Measurements from ENCODE around the gene LAPTM4A.
"Not testable (repeated sequence)": the region's sequence is repeated elsewhere in the genome, so short reads cannot be mapped to it uniquely, and the experiment has no call there.

LAPTM4A gene

DNA sequence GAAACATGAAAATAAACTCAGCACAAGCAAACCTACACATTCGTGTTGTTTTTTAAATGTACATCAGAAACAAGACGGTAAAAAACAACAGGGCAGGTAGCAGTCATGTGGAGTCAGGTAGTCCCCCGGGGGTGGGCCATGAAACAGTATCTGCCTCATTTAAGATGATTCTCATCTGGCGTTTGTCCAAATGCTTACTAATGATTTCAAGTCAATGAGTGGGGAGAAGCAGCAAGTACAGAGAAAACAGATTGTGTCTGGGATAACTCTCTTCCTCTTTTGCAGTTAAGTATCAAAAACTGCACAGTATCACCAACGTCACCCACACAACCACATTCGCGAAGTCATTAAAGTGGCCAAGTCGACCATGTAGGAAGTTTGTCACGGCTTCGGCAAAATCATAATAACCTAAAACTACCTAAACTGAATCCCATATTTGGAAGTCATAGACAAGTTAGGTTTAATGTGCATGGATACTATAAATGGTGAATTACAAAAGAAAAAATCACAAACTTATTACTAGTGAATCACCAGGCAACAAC is 1.3 kb downstream of the LAPTM4A start:
- peak; percentile 51 for DNase-seq

DNA sequence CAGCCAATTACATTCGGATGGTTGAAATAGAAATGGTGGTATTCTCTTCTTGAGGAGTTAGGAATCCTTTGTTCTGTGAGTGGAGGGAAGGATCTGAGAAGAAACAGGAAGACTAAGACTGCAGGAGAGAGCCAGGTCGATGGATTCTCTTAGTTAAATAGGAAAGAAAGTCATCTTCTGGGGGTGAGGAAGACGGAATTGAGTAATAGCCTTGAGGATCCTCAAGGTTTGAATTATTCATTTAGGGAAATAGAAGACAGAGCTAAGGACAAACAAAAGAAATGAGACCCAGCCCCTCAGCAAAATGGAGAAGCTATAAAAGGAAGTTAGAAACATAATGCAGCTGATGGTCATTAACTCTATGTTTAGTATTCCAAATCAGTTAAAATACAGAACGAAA is 1.8 kb downstream of the LAPTM4A start:
- no peak for DNase-seq

DNA sequence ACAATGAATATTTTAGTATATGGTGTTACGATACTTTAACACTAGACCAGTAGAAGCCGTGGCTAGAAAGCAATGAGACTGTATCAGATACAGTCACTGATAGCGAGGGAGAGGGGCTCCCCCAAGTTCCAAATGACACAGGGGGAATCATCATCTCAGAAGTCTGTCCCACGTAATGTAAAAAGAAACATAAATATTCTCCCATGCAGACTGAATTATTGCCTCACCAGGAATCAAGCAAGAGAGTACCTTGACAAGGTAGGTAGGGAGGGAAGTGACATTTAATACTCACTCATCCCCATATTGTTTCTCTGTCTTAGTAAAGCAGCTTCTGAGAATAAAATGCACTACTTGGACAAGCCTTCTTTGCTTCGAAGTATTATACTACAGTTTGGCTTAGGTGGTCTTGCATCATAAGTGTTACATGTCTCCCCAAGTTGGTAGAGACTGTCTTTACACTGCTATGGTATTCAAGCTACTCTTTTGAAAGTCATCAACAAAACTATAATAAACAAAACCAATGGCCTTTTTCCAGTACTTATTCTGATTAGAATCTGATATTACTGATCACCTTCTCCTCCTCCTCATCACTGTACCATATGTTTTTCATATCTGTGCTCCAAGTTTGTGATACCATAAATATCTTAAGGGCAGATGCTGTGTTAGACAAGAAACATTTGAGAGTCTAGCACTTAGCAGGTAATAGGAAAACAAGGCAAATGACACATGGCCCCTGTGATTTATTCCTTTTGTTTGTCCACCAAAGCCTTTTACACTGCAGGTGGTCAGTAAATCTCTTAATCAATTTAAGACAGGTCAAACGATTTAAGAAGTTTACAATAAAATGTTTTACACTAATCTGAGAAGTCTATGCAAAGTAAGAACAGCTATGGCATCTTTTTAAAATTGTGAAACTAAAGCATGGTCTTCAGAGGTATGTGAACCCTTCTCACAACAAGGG is 2.7 kb downstream of the LAPTM4A start:
- no peak for DNase-seq

DNA sequence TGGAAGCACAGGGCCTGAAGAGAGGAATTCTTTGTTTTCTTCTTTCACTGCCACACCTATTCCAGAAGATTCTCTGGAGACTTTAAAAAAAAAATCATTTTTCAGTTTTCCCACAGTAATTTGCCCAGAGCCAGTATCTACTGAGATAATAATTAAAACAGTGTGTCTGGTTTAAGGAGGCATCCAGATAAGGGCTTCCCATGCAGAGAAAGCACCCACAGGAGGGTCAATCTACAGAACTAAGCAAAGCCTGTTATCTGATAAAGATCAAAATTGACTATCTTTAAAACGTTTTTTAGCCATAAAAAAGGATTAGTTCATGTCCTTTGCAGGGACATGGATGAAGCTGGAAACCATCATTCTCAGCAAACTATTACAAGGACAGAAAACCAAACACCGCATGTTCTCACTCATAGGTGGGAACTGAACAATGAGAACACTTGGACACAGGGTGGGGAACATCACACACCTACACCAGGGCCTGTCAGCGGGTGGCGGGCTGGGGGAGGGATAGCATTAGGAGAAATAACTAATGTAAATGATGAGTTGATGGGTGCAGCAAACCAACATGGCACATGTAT is 5.6 kb downstream of the LAPTM4A start:
- not testable (repeated sequence) for DNase-seq

DNA sequence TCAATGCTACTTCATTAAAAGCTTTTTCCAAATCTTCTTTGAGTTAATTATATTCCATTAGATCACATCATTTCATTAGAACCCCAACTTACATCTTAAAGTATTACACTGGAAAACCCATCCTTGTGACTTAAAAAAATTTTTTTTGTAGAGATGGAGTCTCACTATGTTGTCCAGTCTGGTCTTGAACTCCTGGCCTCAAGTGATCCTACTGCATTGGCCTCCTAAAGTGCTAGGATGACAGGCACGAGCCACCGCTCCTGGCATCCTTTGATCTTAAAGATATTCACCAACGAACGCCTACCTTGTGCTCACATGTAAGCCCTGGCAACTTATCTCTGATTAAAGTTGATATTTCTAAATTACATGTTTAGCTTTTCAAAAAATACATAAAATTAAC is 6.7 kb downstream of the LAPTM4A start:
- no peak for DNase-seq

DNA sequence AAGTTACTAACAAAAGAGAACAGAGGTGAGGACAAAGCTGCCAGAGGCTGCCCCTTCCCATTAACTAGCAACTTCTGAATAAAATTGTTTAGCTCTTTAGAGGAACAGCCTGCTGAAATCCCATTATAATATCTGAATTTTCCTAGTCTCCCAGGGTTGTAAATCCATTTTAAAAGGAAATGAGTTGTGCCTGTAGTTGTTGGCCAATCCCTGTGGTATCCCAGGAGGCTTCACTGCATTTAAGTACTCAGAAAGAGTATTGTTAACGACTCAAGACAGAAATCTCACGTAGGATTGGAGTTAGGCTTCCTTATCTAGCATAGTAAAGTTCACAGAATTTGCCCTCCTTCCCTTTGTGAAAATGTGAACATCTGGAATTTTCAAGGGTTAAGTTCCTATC is 8.9 kb downstream of the LAPTM4A start:
- no peak for DNase-seq

DNA sequence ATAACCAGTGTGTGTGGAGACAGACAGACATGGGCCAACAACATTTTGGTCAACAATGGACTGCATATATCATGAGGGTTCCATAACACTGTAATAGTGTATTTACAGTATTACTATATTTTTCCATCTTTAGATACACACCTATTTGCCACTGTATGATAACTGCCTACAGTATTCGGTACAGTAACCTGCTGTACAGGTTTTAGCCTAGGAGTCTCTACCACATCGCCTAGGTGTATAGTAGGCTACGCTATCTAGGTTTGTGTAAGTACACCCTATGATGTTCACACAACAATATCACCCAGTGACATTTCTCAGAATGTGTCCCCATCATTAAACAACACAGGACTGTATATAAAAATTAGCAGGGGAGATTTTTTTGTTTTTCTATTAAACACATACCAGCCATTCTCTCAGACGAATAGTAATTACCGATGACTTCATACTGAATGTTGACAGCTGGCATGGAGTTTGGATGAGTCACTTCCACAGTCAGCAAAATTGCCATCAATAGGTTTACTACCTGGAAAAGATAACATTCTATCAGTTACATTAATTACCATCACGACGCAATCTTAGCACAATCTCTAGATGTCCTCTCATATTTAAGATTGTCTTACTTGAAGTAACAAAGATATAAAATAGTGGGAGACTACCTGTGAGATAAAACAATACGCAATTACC is 10.8 kb downstream of the LAPTM4A start:
- DNase-seq, result no peak

DNA sequence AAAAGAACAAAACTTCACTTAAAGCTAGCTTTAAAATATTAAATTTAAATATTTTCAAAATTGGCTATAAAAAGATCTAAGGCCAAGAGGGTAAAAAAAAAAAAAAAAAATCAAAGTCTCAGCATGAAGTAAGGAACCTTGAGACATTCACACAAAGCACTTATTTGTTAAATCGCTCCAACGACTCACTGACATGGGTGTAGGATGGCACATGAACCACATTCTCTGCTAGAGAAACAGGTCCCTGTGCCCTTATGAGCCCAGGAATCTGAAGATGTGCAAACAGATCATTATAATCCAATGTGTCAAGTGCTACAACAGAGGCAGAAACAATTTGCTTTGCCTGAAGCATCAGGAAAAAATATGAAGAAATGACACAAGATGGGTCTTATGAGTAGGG is 13.8 kb downstream of the LAPTM4A start:
- DNase-seq, result no peak

DNA sequence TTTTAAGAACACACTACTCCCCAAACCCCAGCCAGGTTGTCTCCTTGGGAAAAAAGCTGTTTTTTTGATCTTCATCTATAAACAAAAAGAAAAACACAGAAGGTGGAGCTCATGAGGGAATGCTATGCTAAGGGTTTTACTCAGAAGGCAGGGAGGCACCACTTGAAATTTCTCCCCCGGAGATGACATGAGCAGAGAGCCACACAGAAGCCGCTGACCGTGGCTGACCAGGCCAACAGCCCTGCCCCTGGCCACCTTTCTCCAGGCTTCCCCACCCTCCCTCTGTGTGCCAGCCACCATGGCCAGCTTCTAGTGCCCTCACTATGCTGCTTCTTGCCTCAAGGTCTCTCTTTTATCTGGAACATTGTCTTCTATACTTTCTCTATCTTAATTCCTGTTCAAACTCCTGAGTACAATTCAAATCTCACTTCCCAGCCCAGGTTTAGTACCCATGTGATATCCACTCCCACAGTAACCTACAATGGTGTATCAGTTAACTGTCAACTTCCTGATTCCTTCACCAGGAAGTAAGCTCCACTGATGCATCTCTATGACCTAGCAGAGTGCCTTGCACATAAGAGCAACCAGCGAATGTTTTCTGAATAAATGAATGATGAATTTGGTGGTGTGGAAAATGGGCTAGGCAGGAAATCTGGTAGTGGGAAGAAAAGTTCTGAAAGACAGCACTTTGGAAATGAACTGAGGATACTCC is 15.3 kb downstream of the LAPTM4A start:
- no peak for DNase-seq

DNA sequence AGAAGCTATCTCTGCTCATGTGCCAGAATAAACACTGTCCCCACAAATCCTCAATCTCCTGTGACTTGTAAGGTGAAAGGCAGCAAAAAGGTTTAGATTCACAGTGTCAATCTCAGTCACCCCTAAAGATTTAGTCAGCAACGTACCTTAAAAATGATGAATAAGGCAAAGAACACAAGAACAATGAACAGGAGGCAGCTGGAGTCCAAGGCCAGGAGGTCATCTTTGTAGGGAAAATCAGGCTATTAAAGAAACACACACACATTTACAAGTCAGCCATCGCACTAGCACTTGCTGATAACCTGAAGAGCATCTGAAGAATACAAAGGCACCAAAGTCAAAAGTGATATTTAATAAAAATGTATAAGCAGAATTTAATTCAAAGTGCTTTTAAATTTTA is 16.6 kb downstream of the LAPTM4A start:
- DNase-seq, result no peak

DNA sequence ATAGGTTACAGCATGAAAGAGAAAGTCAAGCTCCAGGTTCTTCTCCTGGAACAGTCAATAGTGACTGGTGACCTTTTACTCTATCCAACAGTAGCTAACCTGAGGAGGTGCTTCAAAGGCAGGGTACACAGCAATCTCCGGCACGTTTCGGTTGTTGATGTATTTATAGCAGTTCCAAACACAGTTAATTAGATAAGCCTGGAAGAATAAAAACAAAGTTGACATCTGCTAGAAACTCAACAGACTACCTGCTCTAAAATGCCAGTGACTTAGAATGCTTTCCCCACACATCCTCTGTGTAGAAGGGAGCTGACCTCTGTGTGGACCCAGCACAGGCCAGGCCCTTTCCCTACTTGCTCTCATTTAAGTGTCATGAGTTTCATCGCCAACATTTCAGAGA is 17.2 kb downstream of the LAPTM4A start:
- no peak for DNase-seq

DNA sequence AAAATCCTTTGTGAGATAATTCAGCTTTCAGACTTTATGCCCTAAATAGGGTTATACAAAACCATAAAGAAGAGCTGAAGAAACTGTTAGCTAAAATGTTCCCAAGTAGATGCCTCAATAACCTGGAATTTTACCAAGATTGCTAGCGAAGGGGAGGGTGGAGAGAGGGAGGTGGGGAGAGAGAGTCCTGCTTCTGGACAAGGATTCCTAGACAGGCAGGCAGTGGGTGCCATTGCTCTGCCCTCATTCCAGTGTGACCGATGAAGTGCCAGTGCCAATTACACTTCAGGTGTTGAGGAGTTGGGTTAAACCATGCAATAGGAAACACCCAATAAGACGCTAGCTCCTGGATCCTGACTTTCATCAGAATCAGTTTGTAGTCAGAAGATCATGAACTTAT is 18.1 kb downstream of the LAPTM4A start:
- DNase-seq, result no peak

DNA sequence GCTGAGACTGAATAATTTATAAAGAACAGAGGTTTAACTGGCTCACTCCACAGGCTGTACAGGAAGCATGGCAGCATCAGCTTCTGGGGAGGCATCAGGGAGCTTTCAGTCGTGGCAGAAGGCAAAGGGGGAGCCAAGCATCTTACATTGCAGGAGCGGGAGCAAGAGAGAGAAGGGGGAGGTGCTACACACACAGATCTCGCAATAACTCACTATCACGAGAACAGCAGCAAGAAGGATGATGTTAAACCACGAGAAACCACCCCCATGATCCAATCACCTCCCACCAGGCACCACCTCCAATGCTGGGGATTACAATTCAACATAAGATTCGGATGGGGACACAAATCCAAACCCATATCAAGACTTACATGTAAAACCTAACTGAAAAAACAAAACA is 21.2 kb downstream of the LAPTM4A start:
- DNase-seq, result no peak

DNA sequence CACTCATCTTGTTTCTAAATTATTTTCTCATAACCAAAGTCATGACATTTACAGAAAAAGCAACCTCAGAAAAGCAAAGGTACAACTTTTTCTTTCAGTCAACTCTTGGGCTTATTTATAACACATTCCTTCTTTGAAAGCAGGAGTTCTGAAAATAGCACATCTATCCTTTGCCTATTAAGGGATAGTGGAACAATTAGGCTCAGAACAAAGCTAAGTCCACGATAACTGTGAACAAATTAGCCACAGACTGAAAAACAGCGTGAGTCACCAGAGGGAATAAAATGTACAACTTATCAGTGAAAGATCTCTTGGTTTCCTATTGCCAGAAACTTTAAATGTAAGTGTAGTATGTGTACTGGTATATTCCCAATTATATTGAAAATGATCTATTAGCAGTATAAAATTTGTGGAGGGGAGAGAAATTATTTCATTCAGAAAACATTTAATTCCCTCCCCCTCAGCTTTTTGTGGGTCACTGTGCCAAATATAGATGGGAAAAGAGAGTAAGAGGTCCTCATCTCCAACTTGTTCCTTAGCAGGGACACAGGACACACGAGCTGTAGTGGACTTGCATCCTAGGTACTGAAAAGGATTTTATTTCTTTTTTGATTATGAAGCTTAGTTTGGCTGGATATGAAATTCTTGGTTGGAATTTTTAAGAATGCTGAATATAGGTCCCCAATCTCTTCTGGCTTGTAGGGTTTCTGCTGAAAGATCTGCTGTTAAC is 23.6 kb downstream of the LAPTM4A start:
- no peak for DNase-seq

DNA sequence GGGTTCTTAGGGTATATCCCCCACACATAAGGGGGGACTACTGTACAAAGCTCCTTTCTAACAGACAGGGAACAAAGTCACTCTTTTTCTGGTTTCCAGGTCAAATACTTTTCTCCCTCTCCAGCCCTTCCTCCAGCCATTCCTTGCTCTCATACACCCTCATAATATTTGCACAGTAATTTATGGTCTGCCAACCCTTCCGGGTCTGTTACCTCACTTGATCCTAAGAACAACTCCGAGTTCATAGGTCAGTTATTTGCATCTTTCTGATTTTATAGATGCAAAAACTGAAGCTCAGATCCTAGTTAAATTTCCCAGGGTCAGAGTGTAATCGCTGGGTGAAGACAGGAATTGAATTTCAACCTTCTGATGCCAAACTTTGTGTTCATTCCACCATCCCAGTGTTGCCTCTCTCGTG is 24.2 kb downstream of the LAPTM4A start:
- no peak for DNase-seq

DNA sequence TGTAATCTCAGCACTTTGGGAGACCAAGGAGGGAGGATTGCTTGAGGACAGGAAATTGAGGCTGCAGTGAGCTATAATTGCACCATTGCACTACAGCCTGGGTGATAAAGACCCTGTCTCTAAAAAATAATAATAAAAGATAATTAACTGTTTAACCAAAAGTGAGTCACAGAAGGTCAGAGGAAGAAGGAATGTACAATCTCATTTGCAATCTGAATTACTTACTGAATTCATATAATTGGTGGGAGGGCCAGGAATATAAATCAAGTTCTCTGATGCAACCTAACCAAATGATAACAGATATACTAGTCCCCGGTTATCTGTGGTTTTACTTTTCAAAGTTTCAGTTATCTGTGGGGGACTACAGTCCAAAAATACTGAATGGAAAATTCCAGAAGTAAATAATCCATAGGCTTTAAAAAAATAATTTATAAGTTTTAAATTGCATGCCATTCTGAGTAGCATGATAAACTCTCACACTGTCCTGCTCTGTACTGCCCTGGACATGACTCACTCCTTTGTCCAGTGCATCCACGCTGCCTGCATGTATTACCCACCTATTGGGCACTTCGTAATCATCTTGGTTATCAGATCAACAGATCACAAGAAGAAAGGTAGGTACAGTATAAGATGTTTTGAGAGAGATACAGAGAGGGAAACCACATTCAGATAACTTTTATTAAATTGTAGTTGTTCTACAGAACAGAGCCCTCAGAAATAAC is 26.2 kb downstream of the LAPTM4A start:
- DNase-seq, result no peak

DNA sequence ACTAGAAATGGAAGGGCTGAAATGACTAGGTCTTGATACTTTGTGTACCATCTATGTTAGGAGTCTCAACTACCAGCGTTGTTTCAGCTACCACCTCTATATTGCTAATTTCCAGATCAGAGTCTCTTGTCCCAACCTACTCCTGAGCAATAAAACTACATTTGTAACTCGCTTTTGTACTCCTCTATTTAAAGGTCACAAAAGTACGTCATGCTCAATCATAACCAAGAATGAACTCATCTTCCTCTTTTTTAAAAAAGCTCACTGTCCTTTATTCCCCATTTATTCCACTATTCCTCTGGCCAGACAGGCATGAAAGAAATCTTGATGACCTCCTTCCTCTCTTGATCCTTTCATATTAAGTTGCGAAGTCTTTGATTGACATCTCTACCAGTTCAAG is 27.7 kb downstream of the LAPTM4A start:
- no peak for DNase-seq

DNA sequence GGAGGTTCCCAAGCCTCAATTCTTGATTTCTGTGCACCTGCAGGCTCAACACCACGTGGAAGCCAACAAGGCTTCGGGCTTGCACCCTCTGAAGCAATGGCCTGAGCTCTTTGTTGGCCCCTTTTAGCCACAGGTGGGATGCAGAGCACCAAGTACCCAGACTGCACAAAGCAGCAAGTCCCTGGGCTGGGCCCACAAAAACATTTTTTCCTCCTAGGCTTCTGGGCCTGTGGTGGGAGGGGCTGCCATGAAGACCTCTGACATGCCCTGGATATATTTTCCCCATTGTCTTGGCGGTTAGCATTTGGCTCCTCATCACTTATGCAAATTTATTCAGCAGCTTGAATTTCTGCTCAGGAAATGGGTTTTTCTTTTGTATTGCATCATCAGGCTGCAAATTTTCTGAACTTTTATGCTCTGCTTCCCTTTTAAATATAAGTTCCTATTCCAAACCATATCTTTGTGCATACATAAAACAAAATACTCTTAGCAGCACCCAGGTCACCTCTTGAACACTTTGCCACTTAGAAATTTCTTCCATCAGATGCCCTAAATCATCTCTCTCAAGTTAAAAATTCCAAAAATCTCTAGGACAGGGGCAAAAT is 29.9 kb downstream of the LAPTM4A start:
- no peak for DNase-seq

DNA sequence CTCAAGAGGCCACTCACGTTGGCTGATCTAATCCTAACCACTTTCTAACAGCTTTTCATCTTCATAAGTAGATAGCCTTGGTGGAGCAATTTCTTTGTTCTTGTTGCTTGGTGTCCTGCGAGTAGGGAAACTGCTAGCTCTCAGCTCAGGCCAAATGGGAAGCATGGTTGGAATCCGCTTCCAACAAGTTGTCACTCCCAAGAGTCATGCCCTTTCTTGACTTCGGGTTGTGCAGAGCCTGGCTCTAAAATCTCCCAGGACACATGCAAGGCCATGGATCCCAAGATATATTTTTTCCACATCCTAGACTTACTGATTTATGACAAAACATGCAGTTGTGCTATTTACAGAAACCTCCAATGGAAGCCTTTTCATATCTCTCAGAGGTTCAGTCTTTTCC is 31.7 kb downstream of the LAPTM4A start:
- DNase-seq, result no peak

DNA sequence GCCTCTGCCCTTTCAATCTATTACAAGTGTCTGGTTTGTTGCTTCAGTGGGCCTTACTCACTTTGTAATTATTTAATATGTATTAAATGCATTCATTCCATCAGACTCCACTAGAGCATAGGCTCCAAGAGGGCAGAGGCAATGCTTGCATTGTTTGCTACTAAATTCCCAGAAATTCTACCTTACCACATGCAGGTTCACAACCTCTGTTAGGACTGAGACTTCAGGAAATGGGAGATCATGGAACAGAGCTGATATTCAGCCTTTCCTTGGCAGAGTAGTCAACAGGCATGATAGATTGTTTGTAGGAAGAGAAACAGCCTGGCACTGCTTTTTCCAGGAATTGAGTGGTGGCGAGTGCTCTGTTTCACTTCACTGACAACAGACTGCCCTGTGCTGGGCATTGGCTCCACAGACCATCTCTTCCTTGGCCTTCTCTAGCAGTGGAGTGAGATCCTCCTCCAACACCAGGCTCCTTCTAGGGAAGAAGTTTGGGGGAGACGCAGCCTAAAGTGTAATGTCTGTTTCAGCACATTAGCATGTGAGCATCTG is 32.8 kb downstream of the LAPTM4A start:
- DNase-seq, result no peak

DNA sequence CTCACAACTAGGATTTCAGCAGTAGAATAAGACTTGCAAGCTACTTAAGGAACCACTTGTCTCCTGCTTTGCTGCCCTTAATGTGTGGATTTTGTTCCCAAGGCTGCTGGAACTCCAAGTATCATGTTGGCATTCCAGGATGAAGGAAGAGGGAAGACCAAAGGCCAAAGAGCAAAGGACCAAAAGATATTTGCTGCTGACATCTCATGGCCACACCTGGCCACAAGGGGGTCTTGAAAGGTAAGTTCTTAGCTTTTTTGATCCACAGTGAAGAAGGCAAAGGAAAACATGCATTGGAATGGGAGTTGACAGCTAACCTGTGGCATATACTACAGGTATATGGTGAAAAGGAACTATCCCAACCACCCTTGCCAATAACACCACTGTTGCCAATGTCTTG is 35.1 kb downstream of the LAPTM4A start:
- DNase-seq, result no peak
